ENCODE results near the gene LRTM2. TPM values are rescaled to one million over a fixed set of nuclear protein-coding genes. Genes with fewer than 3 reads are reported as not detected.

Gene LRTM2
- total and polyA plus RNA-seq, 9 of the 15 experiments (the other 6 are each of a cell fraction or from before 2014, with no cell fraction given), result 0.09 TPM; not detected in 8

DNA sequence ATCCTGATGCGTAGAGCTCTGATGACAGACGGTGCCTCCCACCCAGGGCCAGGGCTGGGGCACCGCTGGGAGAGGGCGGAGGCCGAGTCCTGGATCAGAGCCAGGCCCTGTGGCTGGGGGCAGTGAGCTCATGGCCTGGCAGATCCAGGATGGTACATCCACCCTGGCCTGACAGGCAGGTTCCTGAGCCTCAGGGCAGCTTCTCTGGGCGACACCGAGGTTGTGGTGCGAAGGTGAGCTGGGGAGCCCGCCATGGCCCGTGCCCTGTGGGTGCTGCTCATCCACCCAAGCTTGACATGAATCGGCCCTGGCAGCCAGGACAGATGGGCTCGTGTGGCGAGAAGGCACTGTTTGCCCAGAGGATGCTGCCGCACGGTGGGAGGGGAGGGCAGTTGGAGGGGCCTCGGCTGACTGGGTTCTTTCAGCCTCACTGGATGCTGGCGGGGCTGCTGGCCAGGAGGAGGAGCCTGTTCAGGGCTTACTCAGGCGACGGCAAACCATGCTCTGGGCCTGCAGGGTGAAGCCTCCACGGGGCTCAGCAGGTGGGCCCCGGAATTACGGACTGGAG, 16.6 kb downstream of the LRTM2 start:
- H3K27me3 ChIP-seq (ENCODE audit: control insufficient read depth in 2 of 2, insufficient read depth in 2 of 2, low read length in 2 of 2), result peaks cover 33 to 84% of the 10 kb centered on the region in 2 experiments
- H3K4me1 ChIP-seq (replicated peaks in 1 of 2; ENCODE audit: control insufficient read depth in 2 of 2, insufficient read depth in 2 of 2, low read length in 2 of 2), result peaks cover 0 to 8% of the 10 kb centered on the region in 2 experiments; a peak in 1 of 5 replicates
- in situ Hi-C loops (cut with MboI), result no loop called here
- no peak overlapping the region for H3K4me2 ChIP-seq (ENCODE audit: insufficient read depth, low read length)
- intact Hi-C loops (cut with micrococcal nuclease), result no loop called here
- ATAC-seq, result no peak
- WGBS (ENCODE audit: insufficient coverage, low coverage, missing lambda C conversion rate), result under 1% methylated on average over 15 of the region's 22 CpGs
- no peak for FAIRE-seq
- no peaks in the 10 kb centered on the region for H3K36me3 ChIP-seq (ENCODE audit: control insufficient read depth, insufficient read depth, low read length)
- no peak for DNase-seq (ENCODE audit: extremely low read depth in 1 of 4, low spot score in 3 of 4)
- no peaks in the 10 kb centered on the region for H3K9me1 ChIP-seq (ENCODE audit: control insufficient read depth, insufficient read depth, low read length)
- H3K79me2 ChIP-seq (ENCODE audit: control insufficient read depth, insufficient read depth, low read length), result no peaks in the 10 kb centered on the region
- CTCF ChIA-PET (ENCODE audit: low intra/inter-chr PET ratio), result no interaction called here
- H4K20me1 ChIP-seq (replicated peaks; ENCODE audit: control insufficient read depth, insufficient read depth, low read length), result no peaks in the 10 kb centered on the region
- H3K9ac ChIP-seq (ENCODE audit: insufficient read depth in 1 of 2, low read depth in 2 of 2, low read length in 2 of 2), result no peak overlapping the region
- BruUV-seq (replicated peaks), result no TSS peak
- no peak overlapping the region for H3K27ac ChIP-seq (ENCODE audit: extremely low read depth, low read depth, low read length)
- POLR2A ChIA-PET, result no interaction called here
- H3K9me3 ChIP-seq (replicated peaks; ENCODE audit: control insufficient read depth, insufficient read depth, low read depth, low read length), result no peaks in the 10 kb centered on the region
- H2AFZ ChIP-seq (ENCODE audit: low read depth, low read length), result no peak overlapping the region
- no peak overlapping the region for H3K4me3 ChIP-seq
- TF ChIP-seq, protein P1, sequence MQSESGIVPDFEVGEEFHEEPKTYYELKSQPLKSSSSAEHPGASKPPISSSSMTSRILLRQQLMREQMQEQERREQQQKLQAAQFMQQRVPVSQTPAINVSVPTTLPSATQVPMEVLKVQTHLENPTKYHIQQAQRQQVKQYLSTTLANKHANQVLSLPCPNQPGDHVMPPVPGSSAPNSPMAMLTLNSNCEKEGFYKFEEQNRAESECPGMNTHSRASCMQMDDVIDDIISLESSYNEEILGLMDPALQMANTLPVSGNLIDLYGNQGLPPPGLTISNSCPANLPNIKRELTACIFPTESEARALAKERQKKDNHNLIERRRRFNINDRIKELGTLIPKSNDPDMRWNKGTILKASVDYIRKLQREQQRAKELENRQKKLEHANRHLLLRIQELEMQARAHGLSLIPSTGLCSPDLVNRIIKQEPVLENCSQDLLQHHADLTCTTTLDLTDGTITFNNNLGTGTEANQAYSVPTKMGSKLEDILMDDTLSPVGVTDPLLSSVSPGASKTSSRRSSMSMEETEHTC (IDR thresholded peaks at IDR 0.05), result no peak
- TF ChIP-seq RFX5 (IDR thresholded peaks at IDR 0.05; ENCODE audit: low read depth, low read length), result no peak
- TF ChIP-seq, protein P2, sequence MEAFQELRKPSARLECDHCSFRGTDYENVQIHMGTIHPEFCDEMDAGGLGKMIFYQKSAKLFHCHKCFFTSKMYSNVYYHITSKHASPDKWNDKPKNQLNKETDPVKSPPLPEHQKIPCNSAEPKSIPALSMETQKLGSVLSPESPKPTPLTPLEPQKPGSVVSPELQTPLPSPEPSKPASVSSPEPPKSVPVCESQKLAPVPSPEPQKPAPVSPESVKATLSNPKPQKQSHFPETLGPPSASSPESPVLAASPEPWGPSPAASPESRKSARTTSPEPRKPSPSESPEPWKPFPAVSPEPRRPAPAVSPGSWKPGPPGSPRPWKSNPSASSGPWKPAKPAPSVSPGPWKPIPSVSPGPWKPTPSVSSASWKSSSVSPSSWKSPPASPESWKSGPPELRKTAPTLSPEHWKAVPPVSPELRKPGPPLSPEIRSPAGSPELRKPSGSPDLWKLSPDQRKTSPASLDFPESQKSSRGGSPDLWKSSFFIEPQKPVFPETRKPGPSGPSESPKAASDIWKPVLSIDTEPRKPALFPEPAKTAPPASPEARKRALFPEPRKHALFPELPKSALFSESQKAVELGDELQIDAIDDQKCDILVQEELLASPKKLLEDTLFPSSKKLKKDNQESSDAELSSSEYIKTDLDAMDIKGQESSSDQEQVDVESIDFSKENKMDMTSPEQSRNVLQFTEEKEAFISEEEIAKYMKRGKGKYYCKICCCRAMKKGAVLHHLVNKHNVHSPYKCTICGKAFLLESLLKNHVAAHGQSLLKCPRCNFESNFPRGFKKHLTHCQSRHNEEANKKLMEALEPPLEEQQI (IDR thresholded peaks at IDR 0.05), result no peak
- TF ChIP-seq, protein P3, sequence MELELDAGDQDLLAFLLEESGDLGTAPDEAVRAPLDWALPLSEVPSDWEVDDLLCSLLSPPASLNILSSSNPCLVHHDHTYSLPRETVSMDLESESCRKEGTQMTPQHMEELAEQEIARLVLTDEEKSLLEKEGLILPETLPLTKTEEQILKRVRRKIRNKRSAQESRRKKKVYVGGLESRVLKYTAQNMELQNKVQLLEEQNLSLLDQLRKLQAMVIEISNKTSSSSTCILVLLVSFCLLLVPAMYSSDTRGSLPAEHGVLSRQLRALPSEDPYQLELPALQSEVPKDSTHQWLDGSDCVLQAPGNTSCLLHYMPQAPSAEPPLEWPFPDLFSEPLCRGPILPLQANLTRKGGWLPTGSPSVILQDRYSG (tag; conservative IDR thresholded peaks at IDR 0.05; ENCODE audit: low read depth), result no peak
- TF ChIP-seq STAT5A (IDR thresholded peaks at IDR 0.05; ENCODE audit: borderline replicate concordance, low read length), result no peak
- TF ChIP-seq SMARCA5 (IDR thresholded peaks at IDR 0.05), result no peak
- TF ChIP-seq MTA2 (IDR thresholded peaks at IDR 0.05; ENCODE audit: low read depth), result no peak
- TF ChIP-seq, protein P4, sequence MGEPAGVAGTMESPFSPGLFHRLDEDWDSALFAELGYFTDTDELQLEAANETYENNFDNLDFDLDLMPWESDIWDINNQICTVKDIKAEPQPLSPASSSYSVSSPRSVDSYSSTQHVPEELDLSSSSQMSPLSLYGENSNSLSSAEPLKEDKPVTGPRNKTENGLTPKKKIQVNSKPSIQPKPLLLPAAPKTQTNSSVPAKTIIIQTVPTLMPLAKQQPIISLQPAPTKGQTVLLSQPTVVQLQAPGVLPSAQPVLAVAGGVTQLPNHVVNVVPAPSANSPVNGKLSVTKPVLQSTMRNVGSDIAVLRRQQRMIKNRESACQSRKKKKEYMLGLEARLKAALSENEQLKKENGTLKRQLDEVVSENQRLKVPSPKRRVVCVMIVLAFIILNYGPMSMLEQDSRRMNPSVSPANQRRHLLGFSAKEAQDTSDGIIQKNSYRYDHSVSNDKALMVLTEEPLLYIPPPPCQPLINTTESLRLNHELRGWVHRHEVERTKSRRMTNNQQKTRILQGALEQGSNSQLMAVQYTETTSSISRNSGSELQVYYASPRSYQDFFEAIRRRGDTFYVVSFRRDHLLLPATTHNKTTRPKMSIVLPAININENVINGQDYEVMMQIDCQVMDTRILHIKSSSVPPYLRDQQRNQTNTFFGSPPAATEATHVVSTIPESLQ (CRISPR knock-in tag; IDR thresholded peaks at IDR 0.05), result no peak
- no peak for TF ChIP-seq ZNF696 (CRISPR knock-in tag; conservative IDR thresholded peaks at IDR 0.05)
- TF ChIP-seq ZNF584 (CRISPR knock-in tag; IDR thresholded peaks at IDR 0.05; ENCODE audit: low read depth), result no peak
- TF ChIP-seq, protein P5, sequence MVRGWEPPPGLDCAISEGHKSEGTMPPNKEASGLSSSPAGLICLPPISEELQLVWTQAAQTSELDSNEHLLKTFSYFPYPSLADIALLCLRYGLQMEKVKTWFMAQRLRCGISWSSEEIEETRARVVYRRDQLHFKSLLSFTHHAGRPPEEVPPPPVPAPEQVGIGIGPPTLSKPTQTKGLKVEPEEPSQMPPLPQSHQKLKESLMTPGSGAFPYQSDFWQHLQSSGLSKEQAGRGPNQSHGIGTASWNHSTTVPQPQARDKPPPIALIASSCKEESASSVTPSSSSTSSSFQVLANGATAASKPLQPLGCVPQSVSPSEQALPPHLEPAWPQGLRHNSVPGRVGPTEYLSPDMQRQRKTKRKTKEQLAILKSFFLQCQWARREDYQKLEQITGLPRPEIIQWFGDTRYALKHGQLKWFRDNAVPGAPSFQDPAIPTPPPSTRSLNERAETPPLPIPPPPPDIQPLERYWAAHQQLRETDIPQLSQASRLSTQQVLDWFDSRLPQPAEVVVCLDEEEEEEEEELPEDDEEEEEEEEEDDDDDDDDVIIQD (CRISPR knock-in tag; IDR thresholded peaks at IDR 0.05), result no peak

Measured in K562 (cell line).